KMS-11 (cell line): ENCODE results near the gene CDH15.

ENCODE experiments used
- H2AFZ ChIP-seq: fragments of 200-600 bp; sonication (generic); 2 replicates; pipeline ENCODE4 v1.6.1; 2016; ENCODE audit warnings: antibody characterized with exemption, mixed run types, low read depth
- H3K27ac ChIP-seq: fragments of 200-600 bp; sonication (generic); 2 replicates; pipeline ENCODE4 v1.6.1; 2016; ENCODE audit warnings: mild to moderate bottlenecking, mixed run types
- H3K27me3 ChIP-seq: fragments of 200-600 bp; sonication (generic); 2 replicates; pipeline ENCODE4 v1.6.1; 2017; ENCODE audit warnings: mild to moderate bottlenecking, low read depth, mixed run types, moderate library complexity; ENCODE audit not compliant: insufficient read depth
- H3K36me3 ChIP-seq: fragments of 200-600 bp; sonication (generic); 2 replicates; pipeline ENCODE4 v1.6.1; 2017; ENCODE audit warnings: mild to moderate bottlenecking, mixed run types; ENCODE audit not compliant: insufficient read depth
- H3K4me1 ChIP-seq: fragments of 200-600 bp; sonication (generic); 2 replicates; pipeline ENCODE4 v1.6.1; 2016; ENCODE audit warnings: mild to moderate bottlenecking, low read depth, mixed run types; ENCODE audit not compliant: poor library complexity, severe bottlenecking
- H3K4me2 ChIP-seq: fragments of 200-600 bp; sonication (generic); 2 replicates; pipeline ENCODE4 v1.7.0; 2016; ENCODE audit warnings: mild to moderate bottlenecking, mixed run types
- H3K4me3 ChIP-seq: fragments of 200-600 bp; sonication (generic); IDR thresholded peaks from 2 replicates; pipeline ENCODE4 v1.6.1; 2017; ENCODE audit warnings: low read depth, low read length, mixed read lengths; ENCODE audit not compliant: insufficient read depth
- H3K79me2 ChIP-seq: fragments of 200-600 bp; sonication (generic); 2 replicates; pipeline ENCODE4 v1.6.1; 2016; ENCODE audit warnings: low read depth, mixed run types; ENCODE audit not compliant: insufficient read depth
- H3K9ac ChIP-seq: fragments of 200-600 bp; sonication (generic); 2 replicates; pipeline ENCODE4 v1.6.1; 2016; ENCODE audit warnings: mild to moderate bottlenecking, mixed run types
- H4K20me1 ChIP-seq: fragments of 200-600 bp; sonication (generic); 2 replicates; pipeline ENCODE4 v1.6.1; 2016; ENCODE audit warnings: mild to moderate bottlenecking, mixed run types; ENCODE audit not compliant: insufficient read depth
- CTCF ChIP-seq: fragments of 200-600 bp; sonication (generic); conservative IDR thresholded peaks from 2 replicates; pipeline ENCODE4 v1.6.1; 2017; ENCODE audit warnings: low read depth, mild to moderate bottlenecking, antibody characterized with exemption, low read length, moderate library complexity, mixed read lengths

Gene CDH15

GRCh38 chr16:89123831-89124100, 47.8 kb upstream of the CDH15 start:
- Histone ChIP-seq H3K36me3 (no peaks in the 10 kb centered on the region), H2AFZ (no peak overlapping the region), H3K4me3 (no peak overlapping the region), H3K27ac (no peak overlapping the region), H3K4me1 (peaks cover 22% of the 10 kb centered on the region), H3K9ac (no peak overlapping the region), H4K20me1 (no peaks in the 10 kb centered on the region), H3K79me2 (no peaks in the 10 kb centered on the region), H3K4me2 (no peak overlapping the region), H3K27me3 (no peaks in the 10 kb centered on the region)
- no peak for TF ChIP-seq CTCF

GRCh38 chr16:89129378-89129777, 42.2 kb upstream of the CDH15 start:
- Histone ChIP-seq H4K20me1 (no peaks in the 10 kb centered on the region), H3K9ac (no peak overlapping the region), H3K27me3 (no peaks in the 10 kb centered on the region), H3K27ac (no peak overlapping the region), H3K4me2 (no peak overlapping the region), H3K4me3 (no peak overlapping the region), H3K79me2 (no peaks in the 10 kb centered on the region), H3K4me1 (peaks cover 23% of the 10 kb centered on the region), H3K36me3 (no peaks in the 10 kb centered on the region), H2AFZ (no peak overlapping the region)
- no peak for TF ChIP-seq CTCF

GRCh38 chr16:89130448-89130847, 41.1 kb upstream of the CDH15 start:
- H3K79me2 ChIP-seq, result no peaks in the 10 kb centered on the region
- no peak overlapping the region for H3K9ac ChIP-seq
- H3K27me3 ChIP-seq, result no peaks in the 10 kb centered on the region
- H3K4me1 ChIP-seq, result peaks cover 23% of the 10 kb centered on the region
- no peak overlapping the region for H3K4me3 ChIP-seq
- H2AFZ ChIP-seq, result no peak overlapping the region
- H3K36me3 ChIP-seq, result no peaks in the 10 kb centered on the region
- no peaks in the 10 kb centered on the region for H4K20me1 ChIP-seq
- no peak overlapping the region for H3K4me2 ChIP-seq
- no peak overlapping the region for H3K27ac ChIP-seq
- no peak for TF ChIP-seq CTCF

GRCh38 chr16:89131783-89132182, 39.8 kb upstream of the CDH15 start:
- H3K4me3 ChIP-seq, result no peak overlapping the region
- no peak overlapping the region for H2AFZ ChIP-seq
- H3K79me2 ChIP-seq, result no peaks in the 10 kb centered on the region
- H3K4me1 ChIP-seq, result peaks cover 21% of the 10 kb centered on the region
- H3K27ac ChIP-seq, result no peak overlapping the region
- H4K20me1 ChIP-seq, result no peaks in the 10 kb centered on the region
- H3K9ac ChIP-seq, result no peak overlapping the region
- no peaks in the 10 kb centered on the region for H3K36me3 ChIP-seq
- H3K4me2 ChIP-seq, result no peak overlapping the region
- no peak for TF ChIP-seq CTCF
- H3K27me3 ChIP-seq, result no peaks in the 10 kb centered on the region
